CD4-positive, alpha-beta T cell treated with Interleukin-17A for 4 hours (primary cell): ENCODE measurements around the gene VCL.

ENCODE experiments used
- DNase-seq: peaks from one replicate; pipeline ENCODE4 v3.0.0-alpha.2; 2020; ENCODE audit warnings: mixed read lengths

The VCL gene

DNA sequence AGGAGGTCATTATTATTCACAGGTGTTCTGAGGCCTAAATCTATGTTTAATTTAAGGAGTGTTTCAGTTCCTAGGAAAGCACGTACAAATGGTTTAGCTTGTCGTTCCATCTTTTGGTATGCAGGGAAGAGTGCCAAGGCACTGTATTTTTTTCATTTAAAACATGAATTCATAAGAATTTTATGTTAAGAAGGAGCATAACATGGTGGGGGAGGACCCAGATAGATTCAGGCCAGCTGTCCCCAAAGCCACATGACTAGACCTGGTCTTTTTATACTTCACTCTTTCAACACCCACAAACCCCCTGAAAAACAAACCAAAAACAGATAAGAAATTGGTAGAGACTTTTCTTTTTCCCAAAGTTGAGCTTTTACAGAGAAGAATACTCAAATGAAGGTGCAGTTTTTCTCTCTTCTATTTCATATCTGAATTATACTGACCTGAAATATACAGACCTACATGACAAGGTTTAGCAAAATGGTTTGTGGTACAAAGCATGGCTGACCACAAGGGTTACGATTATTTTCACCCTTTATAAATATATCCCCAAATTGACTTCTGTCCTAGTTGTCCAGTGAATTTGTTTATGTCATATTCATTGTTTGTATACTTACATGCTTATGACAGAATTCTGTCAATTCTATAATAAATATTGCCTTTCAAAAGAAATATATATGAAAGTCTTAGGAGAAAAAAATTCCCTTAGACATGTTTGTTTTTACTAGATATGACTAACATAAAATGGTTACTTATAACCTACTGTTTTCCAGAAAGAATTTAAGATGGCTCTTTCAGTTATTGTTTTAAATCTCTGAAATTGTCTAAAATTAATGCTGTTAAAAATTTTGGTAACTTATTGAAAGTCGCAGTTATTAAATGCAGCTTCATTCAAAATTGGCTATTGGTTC lies 81.4 kb downstream of the VCL start:
- no peak for DNase-seq

DNA sequence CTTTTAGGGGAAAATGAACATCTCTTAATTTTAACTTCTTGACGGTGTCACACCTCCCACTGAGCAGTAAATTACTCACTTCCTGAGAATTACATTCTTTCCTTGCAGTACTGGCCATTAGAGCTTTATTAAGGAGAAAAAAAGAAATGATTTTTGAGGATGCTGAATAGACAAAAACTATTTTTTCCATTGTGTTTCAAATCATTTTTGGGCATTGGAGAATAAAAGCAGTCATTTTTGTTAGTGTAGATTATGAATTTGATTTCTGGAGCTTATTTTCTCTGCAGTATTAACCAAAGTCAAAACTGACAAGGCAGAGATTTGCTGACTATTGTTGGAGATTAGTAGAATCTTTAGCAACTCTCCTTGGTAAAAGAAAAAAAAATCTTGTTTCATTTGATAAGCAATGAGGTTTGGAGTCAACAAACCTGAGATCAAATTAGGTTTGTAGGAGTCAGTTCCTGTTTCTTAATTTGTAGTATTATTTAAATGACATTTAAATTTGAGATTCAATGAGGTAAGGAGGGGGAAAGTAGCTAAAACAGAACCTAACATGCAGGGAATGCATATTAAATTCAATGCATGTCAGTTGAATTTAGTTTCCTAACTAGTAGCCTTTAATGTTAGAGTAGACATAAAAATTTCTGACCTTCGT lies 82.1 kb downstream of the VCL start:
- no peak for DNase-seq

DNA sequence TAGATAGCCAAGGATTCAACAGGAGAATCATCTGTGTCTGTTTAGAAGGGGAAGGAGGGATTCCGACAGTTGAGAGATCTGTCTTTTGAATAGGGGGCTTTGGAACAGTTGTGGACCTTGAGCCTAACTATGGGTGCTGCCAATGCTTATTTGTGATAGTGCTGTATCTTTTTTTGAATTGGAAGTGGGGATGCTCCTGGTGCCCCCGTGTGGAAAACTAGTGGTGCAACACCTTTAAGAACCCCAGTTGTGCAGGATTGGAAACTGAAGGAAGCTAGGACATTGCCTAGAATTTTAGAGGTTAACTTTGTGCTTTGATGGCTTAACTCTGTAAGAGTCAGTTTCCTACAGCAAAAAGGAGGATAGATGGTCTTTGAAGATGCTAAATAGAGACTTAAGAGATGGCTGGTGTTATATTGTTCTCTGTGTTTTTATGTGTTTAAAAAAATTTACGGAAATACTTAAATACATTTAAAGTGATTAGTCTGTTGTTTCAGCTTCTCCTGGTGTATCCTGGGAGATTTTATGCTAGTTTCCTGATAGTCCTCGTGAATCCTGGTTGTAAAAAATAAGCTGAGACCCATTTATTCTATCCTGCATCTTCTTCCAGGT lies 83.4 kb downstream of the VCL start:
- peak; percentile 60 for DNase-seq

DNA sequence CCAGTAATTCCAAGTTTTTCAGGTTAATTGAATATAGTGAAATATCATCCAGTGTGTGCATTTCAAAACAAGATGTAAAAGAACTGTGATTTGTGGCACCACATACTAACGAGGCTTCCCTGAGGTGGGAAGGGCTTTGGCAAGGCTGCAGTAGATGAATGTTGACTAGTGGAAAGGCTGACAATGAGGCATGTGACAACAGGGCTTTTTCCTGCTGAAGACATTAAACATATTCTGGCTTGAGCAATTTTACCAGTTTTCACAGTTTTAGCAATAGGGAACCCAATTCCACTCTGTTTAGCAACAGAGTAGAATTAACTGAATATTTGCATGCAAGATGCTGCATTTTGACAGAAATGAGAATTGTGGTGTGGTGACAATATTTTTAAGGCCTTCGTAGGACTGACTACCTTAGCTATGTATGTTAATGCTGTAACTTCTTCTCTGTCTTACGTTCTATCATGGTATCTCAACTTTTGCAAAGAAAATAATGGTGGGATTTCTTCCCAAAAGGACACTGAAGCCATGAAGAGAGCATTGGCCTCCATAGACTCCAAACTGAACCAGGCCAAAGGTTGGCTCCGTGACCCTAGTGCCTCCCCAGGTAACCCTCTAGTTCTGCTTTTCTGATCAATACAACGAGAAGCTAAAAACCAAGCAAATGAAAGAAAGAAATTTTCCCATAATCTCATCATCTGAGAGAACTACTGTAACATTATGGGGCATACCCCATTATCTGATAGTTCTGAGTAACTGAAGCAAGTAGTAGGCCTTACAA lies 84.2 kb downstream of the VCL start:
- DNase-seq: no peak

DNA sequence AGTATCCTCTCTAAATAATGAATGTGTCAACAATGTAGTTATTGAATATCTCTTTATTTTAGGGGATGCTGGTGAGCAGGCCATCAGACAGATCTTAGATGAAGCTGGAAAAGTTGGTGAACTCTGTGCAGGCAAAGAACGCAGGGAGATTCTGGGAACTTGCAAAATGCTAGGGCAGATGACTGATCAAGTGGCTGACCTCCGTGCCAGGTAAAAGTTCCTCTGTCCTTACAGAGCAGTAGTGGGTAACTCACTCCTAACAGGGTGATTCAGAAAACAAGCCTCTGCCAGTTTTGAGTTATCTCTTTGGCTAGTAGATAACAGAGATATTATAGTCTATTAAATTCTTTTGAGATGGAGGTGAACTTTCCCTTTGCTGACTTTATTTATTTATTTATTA lies 85.4 kb downstream of the VCL start:
- DNase-seq: no peak

DNA sequence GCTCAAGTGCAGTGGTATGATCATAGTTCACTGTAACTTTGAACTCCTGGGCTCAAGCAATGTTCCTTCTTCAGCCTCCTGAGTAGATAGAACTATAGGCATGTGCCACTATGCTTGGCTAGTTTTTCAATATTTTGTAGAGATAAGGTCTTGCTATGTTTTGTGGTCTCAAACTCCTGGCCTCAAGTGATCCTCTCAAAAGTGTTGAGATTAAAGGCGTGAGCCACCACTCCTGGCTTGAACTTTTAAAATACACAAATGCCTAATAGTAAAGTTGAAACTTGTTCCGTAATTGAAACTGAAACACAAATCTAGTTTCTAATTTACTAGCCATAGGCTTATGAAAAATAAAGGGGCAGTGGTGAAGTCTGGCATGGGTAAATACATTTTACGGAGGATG lies 87.0 kb downstream of the VCL start:
- no peak for DNase-seq

DNA sequence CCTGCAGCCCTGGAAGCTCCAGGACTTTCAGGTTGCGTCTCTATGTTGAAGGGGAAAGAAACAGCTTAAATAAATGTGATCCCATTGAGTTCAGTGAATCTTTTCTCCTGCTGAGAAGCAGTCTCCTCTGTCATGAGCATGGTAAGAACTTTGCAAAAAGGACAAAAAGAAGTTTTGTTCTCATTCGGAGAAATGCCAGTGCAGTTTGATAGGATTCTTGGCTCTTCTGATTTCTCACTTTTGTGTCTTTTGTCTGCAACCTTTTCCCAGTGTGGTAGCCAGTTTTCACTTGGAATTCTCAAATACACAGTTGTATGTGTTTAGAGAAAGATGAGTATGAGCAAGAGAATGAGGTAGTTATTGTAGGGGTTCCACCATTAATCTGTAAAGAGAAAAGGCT lies 88.4 kb downstream of the VCL start:
- no peak for DNase-seq

DNA sequence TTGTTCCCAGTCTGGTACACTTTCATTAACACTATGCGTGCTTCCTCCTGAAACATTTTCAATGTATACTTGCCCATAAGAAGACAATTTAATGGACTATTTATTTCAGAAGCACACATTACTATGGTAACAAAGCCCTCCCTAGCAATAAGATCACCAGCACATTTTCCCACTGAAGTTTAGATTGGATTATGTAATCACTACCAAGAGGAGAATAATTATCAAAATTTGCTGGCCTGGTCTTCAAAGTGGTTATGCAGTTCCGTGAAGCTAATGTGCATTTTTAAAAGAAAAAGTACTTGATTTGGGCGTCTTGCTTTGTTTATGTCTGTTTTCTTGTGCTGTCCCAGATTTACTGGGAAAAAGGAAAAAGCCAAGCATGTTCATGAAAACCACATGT lies 90.8 kb downstream of the VCL start:
- DNase-seq: no peak

DNA sequence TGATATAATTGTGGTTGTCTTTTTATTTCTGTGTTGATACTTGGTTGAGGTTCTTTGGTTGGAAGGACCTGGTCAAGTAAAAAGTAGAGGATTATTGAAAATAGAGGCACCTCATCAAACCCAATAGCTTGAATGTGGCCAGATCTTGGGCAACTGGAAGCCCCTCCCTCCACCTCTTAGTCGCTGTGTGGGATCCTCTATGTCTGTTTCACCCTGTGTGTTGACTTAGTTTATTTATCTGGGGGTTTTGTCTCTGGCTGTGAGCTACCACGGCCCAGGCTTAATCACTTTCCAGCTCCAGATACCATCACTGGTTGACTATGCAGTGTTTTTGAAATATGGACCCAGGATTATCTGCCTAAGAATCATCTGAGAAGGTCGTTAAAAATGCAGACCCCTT lies 94.5 kb downstream of the VCL start:
- no peak for DNase-seq

DNA sequence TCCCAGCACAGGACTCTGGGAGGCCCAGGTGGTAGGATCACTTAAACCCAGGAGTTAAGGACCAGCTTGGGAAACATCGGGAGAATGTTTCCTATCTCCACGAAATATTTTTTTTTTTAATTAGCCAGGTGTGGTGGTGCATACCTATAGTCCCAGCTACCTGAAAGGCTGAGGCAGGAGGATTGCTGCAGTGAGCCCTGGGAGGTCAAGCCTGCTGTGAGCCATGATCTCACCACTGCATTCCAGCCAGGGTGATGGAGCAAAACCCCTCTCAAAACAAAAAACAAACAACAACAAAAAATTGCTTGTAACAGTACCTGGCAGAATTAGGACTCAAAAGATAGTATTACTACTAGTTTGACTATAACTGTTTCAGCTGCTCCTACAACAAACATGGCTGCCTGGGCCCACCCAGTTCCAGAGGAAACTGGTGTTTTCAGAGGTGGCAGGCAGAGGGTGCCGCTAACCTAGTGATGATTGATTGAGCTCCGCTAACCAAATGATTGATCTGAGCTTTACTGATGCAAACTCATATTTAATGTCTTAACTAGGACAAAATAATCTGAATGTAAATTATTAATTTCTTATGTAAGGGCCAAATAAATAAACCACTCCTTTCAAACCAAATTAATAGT lies 95.7 kb downstream of the VCL start:
- no peak for DNase-seq

DNA sequence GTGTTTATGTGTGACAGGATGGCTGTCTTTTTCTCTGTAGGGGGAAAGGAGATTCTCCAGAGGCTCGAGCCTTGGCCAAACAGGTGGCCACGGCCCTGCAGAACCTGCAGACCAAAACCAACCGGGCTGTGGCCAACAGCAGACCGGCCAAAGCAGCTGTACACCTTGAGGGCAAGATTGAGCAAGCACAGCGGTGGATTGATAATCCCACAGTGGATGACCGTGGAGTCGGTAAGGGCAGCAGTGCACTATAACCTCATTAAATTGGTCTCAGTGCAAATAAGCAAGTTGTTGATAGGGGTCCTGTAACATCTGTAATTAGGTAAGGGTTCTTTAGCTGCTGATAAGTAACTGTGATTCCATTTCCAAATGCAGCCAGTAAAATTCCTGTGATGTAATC lies 96.3 kb downstream of the VCL start:
- DNase-seq: no peak

DNA sequence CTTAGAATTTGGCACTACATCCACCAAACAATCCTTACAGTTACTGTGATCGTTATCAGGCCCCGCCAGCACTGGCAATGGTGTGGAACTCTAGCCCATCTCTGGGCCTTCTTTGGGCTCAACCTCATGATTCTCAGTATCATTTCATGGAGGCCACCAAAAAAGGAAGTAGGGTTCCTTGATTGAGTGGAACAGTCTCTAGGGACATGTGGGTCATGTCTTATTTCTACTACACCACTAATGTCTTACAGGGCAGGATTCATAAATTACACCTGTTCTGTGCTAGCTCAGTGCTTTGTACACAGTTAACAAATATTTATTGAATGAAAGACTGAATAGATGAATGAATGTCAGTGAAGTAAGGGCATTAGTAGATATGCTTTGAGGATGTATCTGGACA lies 98.9 kb downstream of the VCL start:
- no peak for DNase-seq

DNA sequence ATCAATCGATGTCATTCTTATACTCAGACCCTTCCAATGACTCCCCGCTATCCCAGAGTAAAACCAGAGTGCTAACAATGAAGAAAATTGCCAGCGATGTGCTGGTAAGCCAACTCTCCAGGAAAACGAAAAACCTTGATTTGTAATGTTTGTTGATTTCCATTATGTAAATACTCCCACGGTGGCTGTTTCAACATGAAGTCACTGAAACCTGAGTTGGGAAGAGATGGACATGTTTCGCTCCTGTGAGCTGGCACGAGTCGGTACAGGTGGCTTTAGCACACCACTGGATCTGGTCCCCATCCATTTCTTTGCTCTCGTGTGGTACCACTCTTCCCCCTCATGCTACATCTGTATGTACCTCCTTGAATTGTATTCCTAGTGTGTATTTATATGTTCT lies 99.9 kb downstream of the VCL start:
- DNase-seq: no peak

DNA sequence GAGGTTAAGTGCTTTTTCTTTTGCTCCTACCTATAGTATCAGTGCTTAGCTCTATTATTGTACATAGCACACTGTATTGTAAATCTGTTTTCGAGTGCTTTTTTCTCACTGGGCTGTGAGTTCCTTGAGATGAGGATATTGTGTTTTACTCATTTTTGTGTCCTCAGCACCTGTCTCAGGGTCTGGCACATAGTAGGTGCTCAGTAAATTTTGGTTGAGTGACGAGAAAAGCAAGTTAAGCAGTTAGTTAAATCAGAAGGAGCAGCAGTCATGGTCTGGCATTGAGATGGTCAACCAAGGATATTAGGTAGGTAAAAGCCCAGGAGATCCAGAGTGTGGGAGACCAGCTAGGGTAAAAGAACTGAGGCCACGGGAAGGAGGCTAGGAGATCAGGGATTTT lies 101.5 kb downstream of the VCL start:
- DNase-seq: no peak

DNA sequence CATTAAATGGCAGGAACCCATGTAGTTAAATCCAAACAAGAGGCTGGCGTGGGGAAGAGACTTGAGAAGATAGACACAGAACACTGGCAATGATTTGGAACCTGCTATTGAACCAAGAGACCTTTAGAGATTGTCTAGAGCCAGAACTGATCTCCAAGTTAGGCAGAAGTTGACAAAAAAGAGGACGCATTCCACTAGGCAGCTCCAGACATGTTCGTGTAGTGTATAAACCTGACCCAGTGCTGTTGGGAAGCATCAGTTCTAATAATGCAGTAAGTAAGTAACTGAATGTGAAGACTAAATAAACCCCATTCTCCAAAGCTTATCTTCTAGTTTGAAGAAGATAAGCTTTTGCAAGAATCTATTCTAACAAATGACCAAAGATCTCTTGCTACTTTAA lies 101.9 kb downstream of the VCL start:
- DNase-seq: no peak

DNA sequence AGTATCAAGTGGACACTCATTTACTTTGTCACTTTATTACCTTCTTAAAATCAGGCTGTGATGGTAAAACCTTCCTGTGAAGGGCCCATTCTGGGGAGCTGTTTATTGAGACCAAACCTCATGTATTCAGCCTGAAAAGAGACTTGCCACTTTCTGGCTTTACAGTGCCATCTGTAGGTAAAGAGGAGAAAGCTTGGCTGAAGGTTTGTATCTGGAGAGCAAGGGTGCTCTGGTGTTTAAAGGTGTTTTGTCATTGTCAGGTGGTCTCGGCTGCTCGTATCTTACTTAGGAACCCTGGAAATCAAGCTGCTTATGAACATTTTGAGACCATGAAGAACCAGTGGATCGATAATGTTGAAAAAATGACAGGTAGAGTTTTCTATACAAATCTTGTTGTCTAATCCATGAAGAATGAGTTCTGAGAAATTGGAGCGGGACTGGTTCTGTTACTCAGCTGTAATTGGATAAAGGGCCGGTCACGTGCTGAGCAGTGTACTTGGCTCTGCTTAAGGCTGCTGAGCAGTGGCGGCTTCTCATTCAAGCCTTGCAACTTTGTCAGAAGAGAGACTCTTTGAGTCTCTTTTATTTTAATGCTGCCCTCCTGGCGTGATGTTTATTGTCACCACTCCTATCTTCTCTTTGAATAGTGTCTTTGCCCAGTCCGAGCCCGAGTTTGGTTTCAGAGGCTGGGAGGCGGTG lies 105.8 kb downstream of the VCL start:
- no peak for DNase-seq

DNA sequence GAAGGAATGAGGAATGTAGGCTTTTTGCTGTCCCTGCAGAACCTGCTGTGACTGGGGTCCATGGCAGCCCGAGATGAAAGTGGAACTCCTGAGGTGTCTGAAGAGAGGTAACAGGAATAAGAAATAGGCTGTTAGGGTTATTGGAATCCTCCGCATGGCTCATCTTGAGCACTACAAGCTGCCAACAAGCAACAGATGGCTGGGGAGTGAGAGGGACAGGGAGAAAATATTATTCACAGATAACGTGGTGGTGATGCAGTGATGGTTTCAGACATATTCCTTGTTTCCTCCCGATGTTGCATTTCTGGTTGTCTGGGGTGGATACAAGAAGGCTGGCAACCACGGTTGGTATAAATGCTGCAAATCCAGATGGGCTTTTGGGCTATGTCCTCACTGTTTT lies 106.6 kb downstream of the VCL start:
- DNase-seq: no peak

DNA sequence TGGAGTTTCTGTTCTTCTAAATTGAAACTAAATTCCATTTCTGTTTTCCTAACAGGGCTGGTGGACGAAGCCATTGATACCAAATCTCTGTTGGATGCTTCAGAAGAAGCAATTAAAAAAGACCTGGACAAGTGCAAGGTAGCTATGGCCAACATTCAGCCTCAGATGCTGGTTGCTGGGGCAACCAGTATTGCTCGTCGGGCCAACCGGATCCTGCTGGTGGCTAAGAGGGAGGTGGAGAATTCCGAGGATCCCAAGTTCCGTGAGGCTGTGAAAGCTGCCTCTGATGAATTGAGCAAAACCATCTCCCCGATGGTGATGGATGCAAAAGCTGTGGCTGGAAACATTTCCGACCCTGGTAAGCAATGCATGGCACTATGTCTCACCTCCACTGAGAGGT lies 107.1 kb downstream of the VCL start:
- no peak for DNase-seq

DNA sequence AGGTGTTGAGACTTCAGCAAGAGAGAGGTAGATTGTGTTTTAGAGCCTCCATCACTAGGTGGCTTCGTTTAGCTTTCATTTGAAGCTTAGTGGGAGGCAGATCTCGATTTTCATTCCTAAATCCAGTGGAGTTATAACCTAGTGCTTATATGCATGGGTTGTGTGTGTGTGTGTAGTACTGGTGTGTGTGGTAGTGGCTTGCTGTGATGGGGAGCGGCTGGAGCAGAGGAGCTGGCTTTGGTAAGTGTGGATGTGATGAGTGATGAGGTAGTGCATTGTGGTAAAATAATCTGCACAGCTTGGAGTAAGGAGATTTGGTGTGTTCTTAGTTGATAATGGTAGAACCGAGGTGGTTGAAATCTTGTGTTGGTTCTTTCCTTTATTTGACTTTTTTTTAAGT lies 109.5 kb downstream of the VCL start:
- DNase-seq: no peak

DNA sequence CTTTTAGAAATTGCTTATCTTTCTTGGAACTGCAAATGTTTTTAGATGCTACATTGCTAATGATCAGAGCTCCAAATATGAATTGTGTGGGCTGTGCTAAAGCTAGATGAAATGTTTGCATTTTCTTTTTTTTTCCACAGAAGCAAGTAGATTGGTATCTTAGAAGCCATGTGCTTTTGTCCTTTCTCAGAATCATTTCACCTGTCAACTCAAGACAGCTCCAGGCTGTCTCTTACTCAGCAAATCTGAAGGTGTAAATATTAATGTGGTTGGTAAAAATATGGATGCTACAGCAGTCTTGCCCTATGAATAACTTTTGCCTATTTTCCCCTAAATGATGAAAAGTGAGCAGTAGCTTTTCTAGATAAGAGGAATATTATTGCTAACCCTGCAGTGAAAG lies 111.5 kb downstream of the VCL start:
- DNase-seq: no peak

DNA sequence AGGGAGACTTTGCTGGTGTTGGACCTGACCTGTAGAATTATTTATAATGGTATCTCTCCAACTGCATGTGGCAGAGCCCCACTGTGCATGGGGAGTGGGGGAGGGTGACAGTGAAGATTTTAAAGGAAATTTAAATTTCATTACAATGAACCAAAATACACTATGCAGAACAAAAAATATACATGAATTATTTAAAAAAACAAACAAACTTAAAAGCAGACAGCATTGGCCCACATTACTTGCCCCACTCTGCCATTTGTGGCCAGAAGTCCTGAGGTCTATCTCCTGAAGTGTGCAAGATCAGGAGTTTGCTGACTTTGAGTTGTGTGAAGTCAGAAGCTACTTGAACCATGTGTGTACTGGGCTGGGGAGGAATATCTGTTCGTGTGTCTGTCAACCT lies 112.2 kb downstream of the VCL start:
- no peak for DNase-seq

DNA sequence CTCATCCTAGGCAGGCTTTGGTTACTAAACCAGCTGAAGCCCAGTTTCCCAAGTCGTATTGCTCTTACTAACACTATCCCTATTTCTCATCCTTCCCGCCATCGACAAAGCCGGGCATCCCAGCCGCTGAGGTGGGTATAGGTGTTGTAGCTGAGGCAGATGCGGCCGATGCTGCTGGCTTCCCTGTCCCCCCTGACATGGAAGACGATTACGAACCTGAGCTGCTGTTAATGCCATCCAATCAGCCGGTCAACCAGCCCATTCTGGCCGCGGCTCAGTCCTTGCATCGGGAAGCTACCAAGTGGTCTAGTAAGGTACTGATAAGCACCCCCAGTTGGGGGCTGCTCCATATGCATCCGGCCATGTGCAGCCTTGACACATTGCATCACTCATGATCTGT lies 113.9 kb downstream of the VCL start:
- no peak for DNase-seq
